Motor neuron (in vitro differentiated cells): Measurements from ENCODE around the gene ECD. TPM values are rescaled to one million over a fixed set of nuclear protein-coding genes. Genes with fewer than 3 reads are reported as not detected.

Source experiments
- ATAC-seq, 8 experiments: fragments of 200-7000 bp; cut with Tn5 transposase; replicated peaks in 6 of 8; 2 replicates each; pipeline ENCODE4 v1.8.0; 2021; ENCODE audit warnings: mild to moderate bottlenecking in 8 of 8, moderate library complexity in 8 of 8
- H3K27ac ChIP-seq, 2 donors: fragments of 250-450 bp; sonication (Bioruptor Pico); 2 replicates each; pipeline ENCODE4 v1.9.0; 2021; ENCODE audit warnings: antibody characterized with exemption in 2 of 2, mild to moderate bottlenecking in 2 of 2, moderate library complexity in 1 of 2
- H3K4me1 ChIP-seq, 2 donors: fragments of 250-450 bp; sonication (Bioruptor Pico); replicated peaks in 1 of 2; 2 replicates each; pipeline ENCODE4 v1.6.1; 2021; ENCODE audit warnings: antibody characterized with exemption in 2 of 2, mild to moderate bottlenecking in 2 of 2, moderate library complexity in 1 of 2
- H3K4me3 ChIP-seq, 5 donors: fragments of 250-450 bp; sonication (Bioruptor Pico); 2 replicates each; pipeline ENCODE4 v1.9.0; 2021; ENCODE audit warnings: antibody characterized with exemption in 5 of 5, mild to moderate bottlenecking in 5 of 5, moderate library complexity in 4 of 5
- WGBS, 10 experiments: fragments of 450-650 bp; shearing (Covaris generic); methylation state at CpG; one replicate each; pipeline ENCODE4 v1.0.0; 2022; 5-methylcytosine and 5-hydroxymethylcytosine counted together
- in situ Hi-C, 9 experiments: fragments of 400-800 bp; cut with MboI; loops; one replicate each; pipeline ENCODE4 v1.15.0; 2021; ENCODE audit warnings: low sequenced_read_pairs in 9 of 9, low pct_unique_long_range_greater_than_20kb in 2 of 9; ENCODE audit not compliant: unreplicated experiment in 9 of 9
- total RNA-seq, 8 experiments: library from RNA; unstranded; fragments of 300-600 nt; gene quantifications; 2 replicates each; pipeline versions ENCODE4 v1.2.3 to v1.2.4, GENCODE V29; 2022

ECD gene
- total RNA-seq = 10 to 100 TPM; 20.1 to 39.9 (median 25.1) TPM

DNA sequence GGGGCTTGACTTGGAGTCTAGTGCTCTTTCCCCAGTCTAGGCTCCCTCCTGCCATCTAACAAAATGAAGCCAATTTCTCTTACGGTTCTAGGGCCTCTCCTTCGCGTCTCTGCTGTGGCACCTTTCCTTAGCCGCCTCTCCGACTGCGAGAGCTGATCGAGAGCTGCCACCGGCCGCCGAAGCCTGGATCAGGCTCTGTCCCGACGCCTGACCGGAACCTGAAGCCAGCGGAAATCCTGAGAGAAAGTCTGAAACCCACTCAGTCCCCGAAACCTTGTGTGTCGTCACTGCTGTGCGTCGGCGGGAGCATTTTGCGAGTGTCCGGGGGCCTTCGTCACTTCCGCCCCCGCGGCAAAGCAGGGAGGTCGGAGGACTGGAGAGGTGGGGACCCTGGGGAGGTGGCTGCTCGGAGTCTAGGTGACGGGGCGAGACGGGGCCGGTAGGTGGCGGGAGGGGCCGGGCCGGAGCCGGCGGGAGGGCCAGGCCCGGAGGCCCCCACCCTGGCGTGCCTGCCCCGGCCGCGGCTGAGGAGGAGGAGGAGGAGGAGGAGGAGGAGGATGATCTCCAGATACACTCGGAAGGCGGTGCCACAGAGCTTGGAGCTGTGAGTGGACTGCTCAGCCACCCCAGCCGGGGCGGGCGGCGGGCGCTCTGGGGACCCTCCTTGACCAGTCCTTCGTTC is at the start of gene ECD, which contains the start of gene FAM149B1:
Gene ECD, minus strand, starts transcription at position 226 of the 682 bp plus-strand sequence. CDS start 4,071 bp downstream, outside the sequence.
Gene FAM149B1, plus strand, starts transcription at position 337 of the 682 bp plus-strand sequence. Its CDS starts 221 bp downstream, at position 558.
- WGBS, 10 experiments = 0 to 3% (median 0%) methylated on average over 1 to 6 of the region's 49 CpGs; no CpG with 5 or more reads in 5 of the 10 experiments
- H3K4me3 ChIP-seq = peak within 1 kb of the TSS; percentile 68 to 98 (median 89)
- in situ Hi-C loops = no loop called here
- H3K4me1 ChIP-seq = peaks cover 0 to 5% of the 10 kb centered on the region in 2 donors
- peak; percentile 95 to 99 (median 98) for ATAC-seq
- H3K27ac ChIP-seq = peak within 1 kb of the TSS; percentile 88 to 96

DNA sequence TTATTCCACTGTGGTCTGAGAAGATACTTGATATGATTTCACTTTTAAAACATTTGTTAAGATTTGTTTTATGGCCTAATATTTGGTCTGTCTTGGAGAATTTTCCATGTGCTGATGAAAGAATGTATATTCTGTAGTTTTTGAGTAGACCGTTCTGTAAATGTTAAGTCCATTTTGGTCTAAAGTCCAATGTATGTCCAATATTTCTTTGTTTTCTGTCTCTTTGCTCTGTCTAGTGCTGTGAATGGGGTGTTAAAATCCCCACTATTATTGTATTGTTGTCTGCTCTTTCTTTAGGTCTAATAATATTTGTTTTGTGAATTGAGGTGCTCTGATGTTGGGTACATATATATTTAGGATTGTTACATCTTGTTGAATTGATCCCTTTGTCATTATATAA is 47.9 kb upstream of the ECD start:
- no peaks in the 10 kb centered on the region for H3K4me1 ChIP-seq
- in situ Hi-C loops = no loop called here
- no peak for ATAC-seq
- H3K27ac ChIP-seq = no peak overlapping the region
- no peak overlapping the region for H3K4me3 ChIP-seq
- WGBS, 10 experiments = 50 to 100% (median 100%) methylated on average over 1 of the region's 1 CpG; no CpG with 5 or more reads in 1 of the 10 experiments

DNA sequence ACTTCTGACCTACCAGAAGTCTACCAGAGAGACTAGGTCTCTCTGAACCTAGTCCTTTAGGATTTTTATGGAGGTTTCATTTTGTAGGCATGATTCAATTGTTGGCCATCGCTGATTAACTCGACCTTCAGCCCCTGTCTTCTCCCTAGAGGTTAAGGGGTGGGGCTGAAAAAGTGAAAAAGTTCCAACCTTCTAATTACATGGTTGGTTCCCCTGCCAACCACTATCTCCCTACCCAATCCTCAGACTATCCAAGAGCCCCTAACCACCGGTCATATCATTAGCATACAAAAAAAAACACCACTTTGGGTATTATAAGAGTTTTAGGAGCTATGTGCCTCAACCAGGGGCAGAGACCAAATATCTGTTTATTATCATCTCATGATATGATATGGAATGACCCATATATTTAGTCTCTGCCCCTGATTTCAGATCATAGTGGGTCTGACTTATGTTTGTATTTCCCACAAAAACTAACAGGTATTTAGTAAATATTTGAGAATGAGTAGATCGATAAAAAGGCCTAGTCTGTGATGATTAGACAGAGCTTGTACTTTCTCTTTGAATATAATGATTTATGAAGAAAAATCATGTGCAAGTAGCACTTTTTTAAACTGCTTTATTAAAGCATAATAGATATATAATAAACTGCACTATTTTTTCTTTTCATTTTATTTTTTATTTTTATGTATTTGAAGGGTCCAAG is 43.5 kb upstream of the ECD start:
- WGBS, 10 experiments = 67 to 100% (median 95%) methylated on average over 1 to 4 of the region's 4 CpGs; no CpG with 5 or more reads in 2 of the 10 experiments
- Histone ChIP-seq H3K4me1 (no peaks in the 10 kb centered on the region), H3K4me3 (no peak overlapping the region), H3K27ac (no peak overlapping the region)
- no peak for ATAC-seq
- in situ Hi-C loops = no loop called here

DNA sequence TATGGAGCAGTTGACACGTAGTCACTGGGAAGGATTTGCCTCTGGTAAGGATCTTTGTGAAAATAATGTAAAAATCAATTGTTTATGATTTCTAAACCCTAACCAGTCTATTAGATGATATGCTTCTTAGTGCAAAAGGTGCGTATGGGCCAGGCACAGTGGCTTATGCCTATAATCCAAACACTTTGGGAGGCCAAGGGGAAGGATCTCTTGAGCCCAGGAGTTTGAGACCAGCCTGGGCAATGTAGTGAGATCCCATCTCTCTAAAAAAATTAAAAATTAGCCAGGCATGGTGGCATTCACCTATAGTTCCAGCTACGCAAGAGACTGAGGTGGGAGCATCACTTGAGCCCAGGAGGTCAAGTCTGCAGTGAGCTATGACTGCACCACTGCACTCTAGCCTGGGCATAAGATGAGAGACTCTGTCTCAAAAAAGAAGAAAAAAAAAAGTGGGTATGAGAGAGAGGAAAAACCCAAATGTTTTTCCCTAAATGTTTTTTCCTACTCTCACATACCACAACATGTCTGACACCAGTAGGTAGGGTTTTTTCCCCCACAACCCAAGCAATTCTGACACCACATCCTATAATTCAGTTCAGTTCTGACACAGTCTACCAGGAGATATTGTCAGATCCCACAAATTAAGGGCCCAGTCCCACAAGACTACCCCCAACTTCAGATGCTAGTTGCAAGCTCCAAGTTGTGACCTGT is 42.7 kb upstream of the ECD start:
- ATAC-seq = no peak
- no peak overlapping the region for H3K4me3 ChIP-seq
- no peak overlapping the region for H3K27ac ChIP-seq
- no peaks in the 10 kb centered on the region for H3K4me1 ChIP-seq
- in situ Hi-C loops = no loop called here
- 56 to 100% (median 90%) methylated on average over 1 to 3 of the region's 3 CpGs; no CpG with 5 or more reads in 3 of the 10 experiments for WGBS, 10 experiments

DNA sequence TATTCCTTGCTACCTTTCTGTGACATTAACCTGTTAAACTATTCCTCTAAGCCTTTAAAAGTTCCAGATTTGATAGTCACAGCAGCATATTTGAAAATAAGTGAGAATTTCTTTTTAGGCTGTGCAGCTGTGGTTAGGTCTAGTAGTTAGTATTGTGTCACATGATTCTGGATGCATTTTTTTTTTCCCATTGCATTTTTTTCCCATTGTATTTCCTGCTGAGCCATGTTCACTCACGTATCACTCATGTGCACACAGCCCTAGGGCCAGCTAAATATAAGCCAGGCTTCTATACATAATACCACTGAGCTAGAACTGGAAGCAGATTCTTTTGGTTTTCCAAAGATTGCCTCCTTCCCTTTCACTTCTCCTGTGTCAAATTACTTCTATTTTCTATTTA is 41.9 kb upstream of the ECD start:
- no peaks in the 10 kb centered on the region for H3K4me1 ChIP-seq
- H3K27ac ChIP-seq = no peak overlapping the region
- 9 to 100% (median 20%) methylated on average over 1 of the region's 1 CpG; no CpG with 5 or more reads in 3 of the 10 experiments for WGBS, 10 experiments
- in situ Hi-C loops = no loop called here
- no peak overlapping the region for H3K4me3 ChIP-seq
- ATAC-seq = peak in 6 of 8 experiments; percentile 38 to 91 (median 56)

DNA sequence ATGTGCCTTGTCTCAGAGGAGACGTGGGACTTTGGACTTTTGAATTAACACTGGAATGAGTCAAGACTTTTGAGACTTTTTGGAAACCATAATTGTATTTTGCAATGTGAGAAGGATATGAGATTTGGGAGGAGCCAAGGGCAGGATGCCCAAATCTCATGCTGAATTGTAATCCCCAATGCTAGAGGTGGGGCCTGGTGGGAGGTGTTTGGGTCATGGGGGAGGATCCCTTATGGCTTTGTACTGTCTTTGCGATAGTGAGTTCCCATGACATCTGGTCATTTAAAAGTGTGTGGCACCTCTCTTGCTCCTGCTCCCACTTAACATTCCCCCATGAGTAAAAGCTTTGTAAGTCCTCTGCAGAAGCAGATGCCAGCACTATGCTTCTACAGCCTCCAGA is 40.1 kb upstream of the ECD start:
- peak in 2 of 8 experiments; percentile 72 to 81 for ATAC-seq
- Histone ChIP-seq H3K4me3 (no peak overlapping the region), H3K27ac (no peak overlapping the region), H3K4me1 (no peaks in the 10 kb centered on the region)
- in situ Hi-C loops = no loop called here
- WGBS, 10 experiments = 0 to 100% (median 0%) methylated on average over 1 to 2 of the region's 2 CpGs; no CpG with 5 or more reads in 5 of the 10 experiments

DNA sequence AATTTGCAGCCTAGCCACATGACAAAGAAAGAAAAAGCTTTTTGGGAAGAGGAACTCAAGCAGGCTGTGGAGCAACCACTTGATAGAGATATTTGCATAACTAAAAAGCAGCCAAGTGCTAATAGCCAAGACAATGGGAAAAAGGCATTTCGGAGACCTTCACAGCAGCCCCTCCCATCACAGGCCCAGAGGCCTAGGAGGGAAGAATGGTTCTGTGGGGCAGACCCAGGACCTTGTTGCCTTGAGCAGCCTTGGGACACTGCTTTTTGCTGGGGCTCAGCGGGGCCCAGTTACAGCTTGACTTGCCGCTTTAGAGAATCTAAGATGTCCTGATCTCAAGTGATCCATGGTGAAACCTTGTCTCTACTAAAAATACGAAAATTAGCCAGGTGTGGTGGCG is 38.6 kb upstream of the ECD start:
- Histone ChIP-seq H3K27ac (no peak overlapping the region), H3K4me1 (no peaks in the 10 kb centered on the region), H3K4me3 (no peak overlapping the region)
- in situ Hi-C loops = no loop called here
- 80 to 100% (median 100%) methylated on average over 1 to 4 of the region's 5 CpGs; no CpG with 5 or more reads in 3 of the 10 experiments for WGBS, 10 experiments
- ATAC-seq = no peak

DNA sequence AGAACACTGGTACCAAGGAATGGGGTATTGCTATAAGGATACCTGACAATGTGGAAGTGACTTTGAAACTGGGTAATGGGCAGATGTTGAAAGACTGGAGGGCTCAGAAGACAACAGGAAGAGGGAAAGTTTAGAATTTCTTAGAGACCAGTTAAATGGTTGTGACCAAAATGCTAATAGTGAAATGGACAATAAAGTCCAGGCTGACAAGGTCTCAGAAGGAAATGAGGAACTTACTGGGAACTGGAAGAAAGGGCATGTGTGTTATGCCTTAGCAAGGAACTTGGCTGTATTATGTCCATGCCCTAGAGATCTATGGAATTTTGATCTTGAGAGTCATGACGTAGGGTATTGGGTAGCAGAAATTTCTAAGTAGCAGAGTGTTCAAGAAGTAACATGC is 38.1 kb upstream of the ECD start:
- 86 to 100% (median 100%) methylated on average over 1 of the region's 1 CpG; no CpG with 5 or more reads in 7 of the 10 experiments for WGBS, 10 experiments
- in situ Hi-C loops = no loop called here
- ATAC-seq = no peak

DNA sequence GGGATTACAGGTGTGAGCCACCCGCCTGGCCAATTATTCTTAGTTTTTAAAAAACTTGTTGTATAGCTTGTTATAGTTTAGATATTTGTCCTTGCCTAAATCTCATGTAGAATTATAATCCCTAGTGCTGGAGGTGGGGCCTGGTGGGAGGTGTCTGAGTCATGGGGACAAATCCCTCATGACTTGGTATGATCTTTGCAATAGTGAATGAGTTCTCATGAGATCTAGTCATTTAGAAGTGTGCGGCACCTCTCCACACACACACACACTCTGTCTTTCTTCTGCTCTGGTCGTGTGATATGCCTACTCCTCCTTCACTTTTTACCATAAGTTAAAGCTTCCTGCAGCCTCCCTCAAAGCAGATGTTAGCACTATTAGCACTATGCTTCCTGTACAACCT is 37.3 kb upstream of the ECD start:
- no peak overlapping the region for H3K4me3 ChIP-seq
- H3K27ac ChIP-seq = no peak overlapping the region
- 40 to 100% (median 100%) methylated on average over 1 to 2 of the region's 3 CpGs; no CpG with 5 or more reads in 5 of the 10 experiments for WGBS, 10 experiments
- no peak for ATAC-seq
- in situ Hi-C loops = no loop called here
- no peaks in the 10 kb centered on the region for H3K4me1 ChIP-seq

More for the DNA sequence above, 38.1 kb upstream of the ECD start:
- Histone ChIP-seq H3K4me1 (no peaks in the 10 kb centered on the region), H3K27ac (no peak overlapping the region), H3K4me3 (no peak overlapping the region)

DNA sequence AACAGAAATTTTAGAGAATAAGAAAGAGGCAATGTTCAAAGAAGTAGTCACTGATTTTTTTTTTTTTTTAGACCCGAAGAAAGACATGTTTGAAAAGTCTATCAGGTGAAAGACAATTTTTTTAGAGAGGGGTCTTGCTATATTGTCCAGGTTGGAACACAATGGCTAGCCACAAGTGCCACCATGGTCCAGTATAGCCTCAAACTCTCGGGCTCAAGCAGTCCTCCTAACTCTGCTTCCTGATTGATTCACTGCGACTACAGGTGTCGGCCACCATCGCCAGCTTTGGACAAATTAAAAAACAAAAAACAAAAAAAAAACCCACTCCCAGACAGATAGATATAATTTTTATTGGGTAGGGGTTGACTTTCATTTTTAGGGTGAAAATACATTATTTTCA is 22.4 kb upstream of the ECD start:
- no peak for ATAC-seq
- Histone ChIP-seq H3K27ac (no peak overlapping the region), H3K4me1 (no peaks in the 10 kb centered on the region), H3K4me3 (no peak overlapping the region)
- in situ Hi-C loops = no loop called here
- WGBS, 10 experiments = 82 to 100% (median 96%) methylated on average over 1 to 5 of the region's 5 CpGs; no CpG with 5 or more reads in 1 of the 10 experiments

DNA sequence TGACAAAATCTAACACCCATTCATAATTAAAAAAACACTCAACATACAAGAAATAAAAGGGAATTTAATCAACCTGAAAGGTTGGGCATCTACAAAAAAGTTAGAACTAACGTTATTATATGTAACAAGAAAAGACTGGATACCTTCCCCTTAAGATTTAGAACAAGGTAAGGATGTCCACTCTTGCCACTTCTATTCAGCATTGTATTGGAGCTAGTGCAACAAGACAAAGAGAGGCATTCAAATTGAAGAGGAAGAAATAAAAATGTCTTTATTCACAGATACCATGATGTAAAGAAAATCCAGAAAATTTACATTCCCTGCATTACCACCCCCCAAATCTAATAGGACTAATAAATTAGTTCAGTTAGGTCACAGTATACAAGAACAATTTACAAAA is 18.5 kb upstream of the ECD start:
- no peak overlapping the region for H3K4me3 ChIP-seq
- in situ Hi-C loops = no loop called here
- no peak for ATAC-seq
- no peaks in the 10 kb centered on the region for H3K4me1 ChIP-seq
- H3K27ac ChIP-seq = no peak overlapping the region
- whole genome bisulfite sequencing, 10 experiments = 73 to 100% (median 92%) methylated on average over 1 of the region's 1 CpG; no CpG with 5 or more reads in 1 of the 10 experiments

DNA sequence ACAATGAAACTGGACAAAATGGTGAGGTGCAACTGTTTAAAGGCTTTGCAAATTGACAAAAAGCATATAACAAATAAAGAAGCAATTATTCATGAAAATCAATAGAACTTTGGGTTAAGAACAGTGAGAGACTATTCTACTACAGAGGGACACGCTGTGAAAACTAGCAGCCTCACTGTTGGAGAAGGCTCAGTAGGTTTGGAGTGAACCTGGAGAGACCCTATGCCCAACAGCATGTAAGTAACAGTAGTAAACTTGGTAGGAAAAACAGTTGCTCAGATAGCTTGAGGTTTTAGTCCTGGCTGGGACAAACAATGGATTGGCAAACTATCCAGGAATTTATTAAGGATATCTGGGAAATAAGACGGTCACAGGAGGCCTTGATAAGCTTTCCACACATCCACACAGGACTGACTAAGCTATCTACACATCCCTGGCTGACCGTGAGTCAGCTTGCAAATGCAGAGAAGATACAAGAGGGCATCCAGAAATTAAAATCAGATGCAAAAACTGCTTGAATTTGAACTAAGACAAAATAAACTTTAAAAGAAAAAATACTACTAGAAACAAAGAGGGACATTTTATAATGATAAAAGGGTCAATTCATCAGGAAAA is 16.0 kb upstream of the ECD start:
- no peak overlapping the region for H3K27ac ChIP-seq
- no peak overlapping the region for H3K4me3 ChIP-seq
- ATAC-seq = peak in 2 of 8 experiments; percentile 94 to 98
- 33 to 97% (median 73%) methylated on average over 1 to 3 of the region's 3 CpGs; no CpG with 5 or more reads in 1 of the 10 experiments for WGBS, 10 experiments
- in situ Hi-C loops = no loop called here
- no peaks in the 10 kb centered on the region for H3K4me1 ChIP-seq
